Measurements from ENCODE around the gene FGF14.

DNA sequence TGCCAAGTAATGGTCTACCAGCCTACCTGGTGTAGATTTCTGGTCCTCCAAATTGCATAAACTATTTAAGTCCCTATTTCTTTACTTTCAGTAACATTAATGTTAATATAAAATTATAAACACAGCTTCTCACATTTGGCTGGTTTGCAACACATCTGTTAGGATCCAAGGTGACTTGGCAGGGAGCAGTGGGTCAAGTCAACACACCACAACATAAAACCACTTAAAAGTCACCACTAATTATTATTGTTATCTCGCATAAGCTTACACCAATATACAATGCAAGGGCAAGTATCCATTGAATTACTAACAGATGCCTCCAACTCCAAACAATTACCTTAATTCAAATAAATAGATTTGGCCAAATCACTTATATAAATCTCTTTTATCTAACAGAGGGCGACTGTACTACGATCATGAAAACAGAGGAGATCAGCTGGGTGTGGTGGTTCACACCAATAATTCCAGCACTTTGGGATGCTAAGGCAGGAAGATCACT lies 74.7 kb downstream of the FGF14 start:
- TF ChIP-seq, protein P1, sequence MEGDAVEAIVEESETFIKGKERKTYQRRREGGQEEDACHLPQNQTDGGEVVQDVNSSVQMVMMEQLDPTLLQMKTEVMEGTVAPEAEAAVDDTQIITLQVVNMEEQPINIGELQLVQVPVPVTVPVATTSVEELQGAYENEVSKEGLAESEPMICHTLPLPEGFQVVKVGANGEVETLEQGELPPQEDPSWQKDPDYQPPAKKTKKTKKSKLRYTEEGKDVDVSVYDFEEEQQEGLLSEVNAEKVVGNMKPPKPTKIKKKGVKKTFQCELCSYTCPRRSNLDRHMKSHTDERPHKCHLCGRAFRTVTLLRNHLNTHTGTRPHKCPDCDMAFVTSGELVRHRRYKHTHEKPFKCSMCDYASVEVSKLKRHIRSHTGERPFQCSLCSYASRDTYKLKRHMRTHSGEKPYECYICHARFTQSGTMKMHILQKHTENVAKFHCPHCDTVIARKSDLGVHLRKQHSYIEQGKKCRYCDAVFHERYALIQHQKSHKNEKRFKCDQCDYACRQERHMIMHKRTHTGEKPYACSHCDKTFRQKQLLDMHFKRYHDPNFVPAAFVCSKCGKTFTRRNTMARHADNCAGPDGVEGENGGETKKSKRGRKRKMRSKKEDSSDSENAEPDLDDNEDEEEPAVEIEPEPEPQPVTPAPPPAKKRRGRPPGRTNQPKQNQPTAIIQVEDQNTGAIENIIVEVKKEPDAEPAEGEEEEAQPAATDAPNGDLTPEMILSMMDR (conservative IDR thresholded peaks at IDR 0.05; ENCODE audit: low read length): no peak
- no peak for TF ChIP-seq EZH2phosphoT487 (IDR thresholded peaks at IDR 0.05; ENCODE audit: borderline replicate concordance, low read depth, low read length)
